ENCODE measurements around the gene CDH2. TPM values are rescaled to one million over a fixed set of nuclear protein-coding genes. Genes with fewer than 3 reads are reported as not detected.

The CDH2 gene
- polyA plus RNA-seq, 1 donor (not counting 4 experiments of a cell fraction or from before 2014, with no cell fraction given): 0.46 TPM

GRCh38 chr18:28018351-28018750 is 158.6 kb downstream of the CDH2 start:
- no peaks in the 10 kb centered on the region for H4K20me1 ChIP-seq (ENCODE audit: control insufficient read depth, extremely low read depth, insufficient read depth, low read length)
- no peak overlapping the region for H3K4me2 ChIP-seq (ENCODE audit: control insufficient read depth, extremely low read depth, insufficient read depth, low read depth, low read length)
- dilution Hi-C loops (cut with MboI; ENCODE audit: extremely low pct_ligation_motif_present, low sequenced_read_pairs): no loop called here
- no peak overlapping the region for H2AFZ ChIP-seq (ENCODE audit: control insufficient read depth, low read length)
- no peaks in the 10 kb centered on the region for H3K79me2 ChIP-seq (ENCODE audit: control insufficient read depth, insufficient read depth, low read length)
- peaks cover 4% of the 10 kb centered on the region for H3K4me1 ChIP-seq (ENCODE audit: control insufficient read depth, extremely low read depth, insufficient read depth, low read length)
- H3K9me3 ChIP-seq (ENCODE audit: control insufficient read depth, low read depth, low read length): no peaks in the 10 kb centered on the region
- TF ChIP-seq EZH2 (IDR thresholded peaks at IDR 0.05; ENCODE audit: low read length) (no peak), CTCF (optimal IDR thresholded peaks at IDR 0.05 in 1 of 3, IDR thresholded peaks at IDR 0.05 in 1 of 3, conservative IDR thresholded peaks at IDR 0.05 in 1 of 3; ENCODE audit: extremely low read depth in 1 of 3, insufficient read depth in 2 of 3, low read length in 3 of 3) (no peak)
- H3K27ac ChIP-seq (ENCODE audit: control insufficient read depth, insufficient read depth, low read length): no peak overlapping the region
- DNase-seq (ENCODE audit: low read depth, low spot score) (no peak), FAIRE-seq (no peak)
- no peak overlapping the region for H3K9ac ChIP-seq (ENCODE audit: control insufficient read depth, extremely low read depth, insufficient read depth, low read length)
- H3K4me3 ChIP-seq (ENCODE audit: control insufficient read depth in 2 of 3, extremely low read depth in 1 of 3, insufficient read depth in 2 of 3, low read depth in 1 of 3, low read length in 3 of 3): no peak overlapping the region
- H3K36me3 ChIP-seq (ENCODE audit: control insufficient read depth in 2 of 2, extremely low read depth in 1 of 2, insufficient read depth in 2 of 2, low read length in 2 of 2): no peaks in the 10 kb centered on the region
- no peaks in the 10 kb centered on the region for H3K27me3 ChIP-seq (ENCODE audit: control insufficient read depth, extremely low read depth, insufficient read depth, low read length)
- no peaks in the 10 kb centered on the region for H3K9me1 ChIP-seq (ENCODE audit: control insufficient read depth, extremely low read depth, insufficient read depth, low read length)

GRCh38 chr18:28015671-28016070 is 161.3 kb downstream of the CDH2 start:
- no peak for FAIRE-seq
- dilution Hi-C loops (cut with MboI; ENCODE audit: extremely low pct_ligation_motif_present, low sequenced_read_pairs): no loop called here
- Histone ChIP-seq H3K27ac (ENCODE audit: control insufficient read depth, insufficient read depth, low read length) (no peak overlapping the region), H3K9me3 (ENCODE audit: control insufficient read depth, low read depth, low read length) (no peaks in the 10 kb centered on the region), H3K4me3 (ENCODE audit: control insufficient read depth in 2 of 3, extremely low read depth in 1 of 3, insufficient read depth in 2 of 3, low read depth in 1 of 3, low read length in 3 of 3) (no peak overlapping the region), H3K36me3 (ENCODE audit: control insufficient read depth in 2 of 2, extremely low read depth in 1 of 2, insufficient read depth in 2 of 2, low read length in 2 of 2) (no peaks in the 10 kb centered on the region), H2AFZ (ENCODE audit: control insufficient read depth, low read length) (no peak overlapping the region), H3K9me1 (ENCODE audit: control insufficient read depth, extremely low read depth, insufficient read depth, low read length) (no peaks in the 10 kb centered on the region), H3K4me2 (ENCODE audit: control insufficient read depth, extremely low read depth, insufficient read depth, low read depth, low read length) (no peak overlapping the region), H3K79me2 (ENCODE audit: control insufficient read depth, insufficient read depth, low read length) (no peaks in the 10 kb centered on the region), H3K27me3 (ENCODE audit: control insufficient read depth, extremely low read depth, insufficient read depth, low read length) (no peaks in the 10 kb centered on the region), H3K9ac (ENCODE audit: control insufficient read depth, extremely low read depth, insufficient read depth, low read length) (no peak overlapping the region), H4K20me1 (ENCODE audit: control insufficient read depth, extremely low read depth, insufficient read depth, low read length) (no peaks in the 10 kb centered on the region), H3K4me1 (ENCODE audit: control insufficient read depth, extremely low read depth, insufficient read depth, low read length) (peaks cover 4% of the 10 kb centered on the region)
- no peak for DNase-seq (ENCODE audit: low read depth, low spot score)
- TF ChIP-seq EZH2 (IDR thresholded peaks at IDR 0.05; ENCODE audit: low read length) (no peak), CTCF (optimal IDR thresholded peaks at IDR 0.05 in 1 of 3, IDR thresholded peaks at IDR 0.05 in 1 of 3, conservative IDR thresholded peaks at IDR 0.05 in 1 of 3; ENCODE audit: extremely low read depth in 1 of 3, insufficient read depth in 2 of 3, low read length in 3 of 3) (no peak)

Data from keratinocyte (primary cell).